ENCODE measurements around the gene CRIP2. TPM values are rescaled to one million over a fixed set of nuclear protein-coding genes. Genes with fewer than 3 reads are reported as not detected.
A peak's percentile ranks its signal among the peaks of the same experiment; 100 is the strongest.

CRIP2 gene
- total and polyA plus RNA-seq, 9 donors = 144 to 335 (median 235) TPM

DNA sequence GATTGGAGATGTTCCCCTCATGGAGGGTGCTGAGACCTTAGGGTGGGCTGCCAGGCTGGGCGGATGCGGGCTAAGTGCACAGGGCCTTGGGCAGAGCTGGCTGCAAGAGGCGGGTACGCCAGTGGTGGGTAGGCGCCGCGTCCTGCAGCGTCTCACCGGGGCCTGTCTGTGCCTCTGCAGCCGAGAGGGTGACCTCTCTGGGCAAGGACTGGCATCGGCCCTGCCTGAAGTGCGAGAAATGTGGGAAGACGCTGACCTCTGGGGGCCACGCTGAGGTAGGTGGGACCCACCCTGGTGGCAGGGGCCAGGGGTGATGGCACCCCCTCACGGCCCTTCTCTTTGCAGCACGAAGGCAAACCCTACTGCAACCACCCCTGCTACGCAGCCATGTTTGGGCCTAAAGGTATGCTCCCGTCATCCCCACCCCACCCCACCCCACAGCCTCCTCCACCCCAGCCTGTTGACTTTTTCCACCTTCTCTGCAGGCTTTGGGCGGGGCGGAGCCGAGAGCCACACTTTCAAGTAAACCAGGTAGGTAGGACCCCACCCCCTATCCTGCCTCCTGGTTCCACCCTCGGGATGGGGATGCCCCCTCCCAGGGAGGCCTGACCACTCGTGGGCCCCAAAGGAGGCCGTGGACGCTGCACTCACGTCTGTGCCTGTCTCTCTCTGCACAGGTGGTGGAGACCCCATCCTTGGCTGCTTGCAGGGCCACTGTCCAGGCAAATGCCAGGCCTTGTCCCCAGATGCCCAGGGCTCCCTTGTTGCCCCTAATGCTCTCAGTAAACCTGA, 13.6 kb downstream of the CRIP2 start:
- peak overlapping the region; percentile 41 for H3K4me3 ChIP-seq (ENCODE audit: low read length)
- H3K36me3 ChIP-seq (ENCODE audit: control insufficient read depth, insufficient read depth, low read length) = peaks cover 7% of the 10 kb centered on the region
- H3K9me3 ChIP-seq (replicated peaks; ENCODE audit: control insufficient read depth, low read depth, low read length) = no peaks in the 10 kb centered on the region
- 67% methylated on average over 23 of the region's 26 CpGs for WGBS (ENCODE audit: insufficient coverage)
- H3K4me1 ChIP-seq (ENCODE audit: control insufficient read depth, insufficient read depth, low read length) = peaks cover 72% of the 10 kb centered on the region
- peak overlapping the region; percentile 81 for H3K27ac ChIP-seq (ENCODE audit: low read length)
- H3K27me3 ChIP-seq (ENCODE audit: control insufficient read depth, insufficient read depth, low read length) = peaks cover 25% of the 10 kb centered on the region
- peak; percentile 42 for DNase-seq

DNA sequence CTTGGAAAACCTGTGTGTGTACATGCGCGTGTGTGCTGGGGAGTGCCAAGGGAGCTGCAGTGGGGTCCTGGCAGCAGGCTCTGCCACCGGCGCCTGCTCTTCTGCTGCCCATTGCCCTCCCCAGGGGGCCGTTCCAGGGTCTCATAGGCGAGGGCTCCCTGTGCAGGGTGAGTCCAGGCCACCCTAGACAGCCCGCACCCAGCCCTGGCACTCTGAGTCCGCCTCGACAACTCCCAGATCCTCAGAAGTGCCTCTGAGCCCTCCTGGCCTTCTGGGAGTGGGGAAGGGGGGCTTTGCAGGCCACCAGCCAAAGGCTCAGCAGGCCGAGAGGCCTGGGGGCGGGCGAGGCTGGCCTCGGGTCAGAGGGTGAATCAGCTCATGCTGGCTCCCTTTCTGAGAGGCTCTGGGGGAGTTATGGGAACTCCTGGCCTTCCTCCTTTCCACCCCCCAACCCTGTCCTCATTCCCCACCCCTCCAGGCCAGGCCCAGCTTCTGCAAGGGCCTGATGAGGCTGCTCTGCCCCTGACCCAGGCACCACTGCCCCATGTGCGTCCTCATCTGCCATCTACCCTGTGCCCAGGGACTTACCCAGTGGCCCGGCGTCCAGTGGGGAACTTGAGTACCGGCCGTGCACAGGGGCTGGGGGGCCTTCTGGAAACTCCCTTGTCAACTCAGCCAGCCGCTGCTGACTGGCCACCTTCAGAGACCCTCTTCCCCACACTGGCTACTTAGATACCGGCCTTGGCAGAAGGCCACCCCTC, 14.3 kb downstream of the CRIP2 start:
- Histone ChIP-seq H3K27ac (ENCODE audit: low read length) (peak overlapping the region; percentile 81), H3K36me3 (ENCODE audit: control insufficient read depth, insufficient read depth, low read length) (peaks cover 7% of the 10 kb centered on the region), H3K9me3 (replicated peaks; ENCODE audit: control insufficient read depth, low read depth, low read length) (no peaks in the 10 kb centered on the region), H3K4me3 (ENCODE audit: low read length) (no peak overlapping the region), H3K27me3 (ENCODE audit: control insufficient read depth, insufficient read depth, low read length) (peaks cover 25% of the 10 kb centered on the region), H3K4me1 (ENCODE audit: control insufficient read depth, insufficient read depth, low read length) (peaks cover 64% of the 10 kb centered on the region)
- WGBS (ENCODE audit: insufficient coverage) = 75% methylated on average over 7 of the region's 20 CpGs
- DNase-seq = peak; percentile 53

DNA sequence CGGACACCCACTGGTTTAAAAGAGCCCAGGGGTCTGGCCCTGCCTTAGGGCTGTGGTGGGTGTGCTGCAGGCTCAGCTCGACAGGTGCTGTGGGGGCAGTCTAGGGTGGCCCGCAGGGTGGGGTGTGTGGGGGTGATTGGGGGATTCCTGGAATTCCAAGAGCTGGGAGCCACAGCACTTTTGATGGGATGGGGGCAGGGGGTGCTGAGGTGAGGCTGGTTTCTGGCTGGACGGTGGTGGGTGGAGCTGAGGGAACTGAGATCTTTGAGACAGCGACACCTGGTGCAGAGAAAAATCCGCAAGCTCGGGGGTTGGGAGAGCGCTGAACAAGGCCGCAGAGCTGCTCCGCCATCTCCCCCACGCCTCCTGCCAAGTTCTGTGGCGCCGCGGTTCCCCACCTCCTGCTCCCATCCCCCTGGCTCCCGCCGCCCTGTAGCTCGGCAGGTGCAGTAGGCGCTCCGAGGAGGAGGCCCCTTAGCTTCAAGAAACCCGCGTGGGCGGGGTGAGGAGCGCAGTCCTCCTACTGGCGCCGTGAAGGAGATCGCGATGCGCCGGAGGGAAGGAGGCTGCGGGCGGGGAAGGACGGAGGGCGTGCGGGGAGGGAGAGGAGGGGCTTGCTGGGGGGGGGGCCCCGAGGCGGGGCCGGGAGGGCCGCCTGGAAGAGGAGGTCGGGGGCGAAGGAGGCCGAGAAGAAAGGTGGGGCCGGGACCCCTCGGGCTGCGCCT, 15.1 kb downstream of the CRIP2 start:
- H3K27ac ChIP-seq (ENCODE audit: low read length) = peak overlapping the region; percentile 89
- H3K9me3 ChIP-seq (replicated peaks; ENCODE audit: control insufficient read depth, low read depth, low read length) = no peaks in the 10 kb centered on the region
- peaks cover 25% of the 10 kb centered on the region for H3K27me3 ChIP-seq (ENCODE audit: control insufficient read depth, insufficient read depth, low read length)
- peaks cover 57% of the 10 kb centered on the region for H3K4me1 ChIP-seq (ENCODE audit: control insufficient read depth, insufficient read depth, low read length)
- peaks cover 7% of the 10 kb centered on the region for H3K36me3 ChIP-seq (ENCODE audit: control insufficient read depth, insufficient read depth, low read length)
- WGBS (ENCODE audit: insufficient coverage) = under 1% methylated on average over 24 of the region's 44 CpGs
- DNase-seq = peak; percentile 96
- peak overlapping the region; percentile 60 for H3K4me3 ChIP-seq (ENCODE audit: low read length)

- H3K36me3 ChIP-seq (ENCODE audit: control insufficient read depth, insufficient read depth, low read length) = peaks cover 7% of the 10 kb centered on the region
- H3K4me3 ChIP-seq (ENCODE audit: low read length) = peak overlapping the region; percentile 60
- WGBS (ENCODE audit: insufficient coverage) = under 1% methylated on average over 33 of the region's 33 CpGs
- peaks cover 54% of the 10 kb centered on the region for H3K4me1 ChIP-seq (ENCODE audit: control insufficient read depth, insufficient read depth, low read length)
- no peaks in the 10 kb centered on the region for H3K9me3 ChIP-seq (replicated peaks; ENCODE audit: control insufficient read depth, low read depth, low read length)
- peak overlapping the region; percentile 89 for H3K27ac ChIP-seq (ENCODE audit: low read length)
- no peak for DNase-seq
- H3K27me3 ChIP-seq (ENCODE audit: control insufficient read depth, insufficient read depth, low read length) = peaks cover 25% of the 10 kb centered on the region
Observed at GRCh38 chr14:105490267-105490571, 15.6 kb downstream of the CRIP2 start.

DNA sequence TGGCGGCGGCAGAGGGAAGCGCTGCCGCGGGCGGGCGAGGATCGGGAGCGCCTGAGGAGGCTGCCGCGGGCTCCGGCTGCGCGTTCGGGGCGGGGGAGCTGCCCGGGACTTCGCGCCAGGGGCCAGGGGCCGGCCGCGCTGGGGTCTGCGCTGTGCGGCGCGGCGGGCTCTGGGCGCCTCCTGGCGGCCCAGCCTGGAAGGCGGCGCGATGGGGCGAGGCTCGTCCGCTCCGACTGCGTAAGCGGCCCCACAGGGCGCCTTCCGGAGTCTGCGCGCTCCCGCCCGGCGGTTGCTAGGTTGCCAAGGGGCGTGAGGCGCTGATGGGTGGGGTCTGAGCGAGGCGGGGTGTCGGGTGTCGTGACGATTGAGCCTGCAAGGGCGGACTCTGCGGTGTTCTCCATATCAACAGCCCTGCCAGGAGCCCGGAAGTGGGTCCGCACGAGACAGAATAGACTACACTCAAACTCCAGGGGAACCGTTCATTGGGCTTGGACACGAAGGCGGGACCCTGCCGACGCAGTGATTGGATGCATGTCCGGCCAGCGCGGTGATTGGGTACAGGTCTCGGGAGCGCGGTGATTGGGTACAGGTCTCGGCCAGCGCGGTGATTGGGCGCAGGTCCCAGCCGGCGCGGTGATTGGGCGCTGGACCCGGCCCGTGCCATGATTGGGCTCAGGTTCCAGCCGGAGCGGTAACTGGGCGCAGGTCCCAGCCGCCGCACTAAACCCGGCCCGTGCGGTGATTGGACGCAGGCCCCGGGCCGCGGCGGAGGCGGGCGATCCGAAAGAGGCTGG, 16.1 kb downstream of the CRIP2 start, which contains the start of gene TEDC1:
TSS of gene TEDC1 (plus strand) at position 675 of the 794 bp plus-strand sequence. CDS start 130 bp downstream, outside the sequence.
- Histone ChIP-seq H3K4me3 (ENCODE audit: low read length) (peak within 1 kb of the TSS; percentile 60), H3K27ac (ENCODE audit: low read length) (peak within 1 kb of the TSS; percentile 89), H3K27me3 (ENCODE audit: control insufficient read depth, insufficient read depth, low read length) (peaks cover 22% of the 10 kb centered on the region), H3K9me3 (replicated peaks; ENCODE audit: control insufficient read depth, low read depth, low read length) (no peaks in the 10 kb centered on the region), H3K36me3 (ENCODE audit: control insufficient read depth, insufficient read depth, low read length) (peaks cover 7% of the 10 kb centered on the region), H3K4me1 (ENCODE audit: control insufficient read depth, insufficient read depth, low read length) (peaks cover 48% of the 10 kb centered on the region)
- peak; percentile 100 for DNase-seq
- WGBS (ENCODE audit: insufficient coverage) = under 1% methylated on average over 94 of the region's 94 CpGs

- H3K36me3 ChIP-seq (ENCODE audit: control insufficient read depth, insufficient read depth, low read length) = peaks cover 7% of the 10 kb centered on the region
- H3K4me1 ChIP-seq (ENCODE audit: control insufficient read depth, insufficient read depth, low read length) = peaks cover 41% of the 10 kb centered on the region
- no peaks in the 10 kb centered on the region for H3K9me3 ChIP-seq (replicated peaks; ENCODE audit: control insufficient read depth, low read depth, low read length)
- peak overlapping the region; percentile 85 for H3K27ac ChIP-seq (ENCODE audit: low read length)
- peak overlapping the region; percentile 57 for H3K4me3 ChIP-seq (ENCODE audit: low read length)
- peaks cover 15% of the 10 kb centered on the region for H3K27me3 ChIP-seq (ENCODE audit: control insufficient read depth, insufficient read depth, low read length)
- WGBS (ENCODE audit: insufficient coverage) = 1% methylated on average over 52 of the region's 53 CpGs
- no peak for DNase-seq
Observed at GRCh38 chr14:105491366-105491973, 16.8 kb downstream of the CRIP2 start.

GRCh38 chr14:105492031-105492970, 17.7 kb downstream of the CRIP2 start:
- H3K36me3 ChIP-seq (ENCODE audit: control insufficient read depth, insufficient read depth, low read length) = peaks cover 7% of the 10 kb centered on the region
- H3K4me3 ChIP-seq (ENCODE audit: low read length) = no peak overlapping the region
- WGBS (ENCODE audit: insufficient coverage) = 75% methylated on average over 18 of the region's 24 CpGs
- peaks cover 38% of the 10 kb centered on the region for H3K4me1 ChIP-seq (ENCODE audit: control insufficient read depth, insufficient read depth, low read length)
- DNase-seq = no peak
- H3K9me3 ChIP-seq (replicated peaks; ENCODE audit: control insufficient read depth, low read depth, low read length) = no peaks in the 10 kb centered on the region
- H3K27ac ChIP-seq (ENCODE audit: low read length) = no peak overlapping the region
- H3K27me3 ChIP-seq (ENCODE audit: control insufficient read depth, insufficient read depth, low read length) = peaks cover 6% of the 10 kb centered on the region

DNA sequence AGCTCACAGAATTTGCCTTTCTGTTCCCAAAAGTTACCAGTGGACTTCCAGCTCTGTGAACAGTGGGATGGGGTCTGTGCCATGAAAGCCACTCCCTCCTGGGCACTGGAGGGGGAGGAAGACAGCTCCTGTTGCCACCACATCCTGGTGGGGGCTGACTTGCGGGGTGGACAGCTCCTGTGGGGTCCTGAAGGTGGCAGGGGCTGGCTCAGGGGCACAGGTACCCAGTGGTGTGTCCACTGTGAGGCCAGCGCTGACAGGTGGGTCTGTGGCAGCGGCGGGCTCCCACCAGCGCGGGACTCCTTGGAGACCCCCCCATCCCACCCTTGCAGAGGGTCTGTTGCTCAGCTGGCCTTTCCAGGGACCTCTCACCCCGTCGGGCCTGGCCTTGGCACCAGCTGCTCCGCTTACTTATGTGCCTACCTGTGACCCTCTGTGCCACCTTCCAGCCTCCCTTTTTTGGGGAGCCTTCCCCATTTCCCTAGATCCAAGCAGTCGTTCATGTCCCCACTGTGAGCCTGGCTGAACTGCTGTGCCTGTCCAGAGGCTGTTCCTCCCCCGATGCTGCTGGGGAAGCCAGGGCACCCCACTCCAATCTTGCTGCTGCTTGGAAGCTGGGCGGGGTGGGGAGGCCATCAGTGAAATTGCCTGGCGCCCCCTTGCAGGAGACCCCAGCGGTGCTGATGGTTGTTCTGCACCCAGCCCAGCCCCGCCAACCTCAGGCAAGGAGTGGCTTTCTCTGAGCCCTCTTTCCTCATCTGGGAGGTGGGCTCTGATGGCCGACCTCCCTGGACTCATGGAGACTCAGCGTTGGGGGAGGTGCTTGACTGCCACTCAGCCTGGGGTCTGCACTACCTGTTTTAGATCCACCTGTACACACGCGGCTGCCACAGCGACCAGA, 18.6 kb downstream of the CRIP2 start:
- Histone ChIP-seq H3K4me3 (ENCODE audit: low read length) (no peak overlapping the region), H3K36me3 (ENCODE audit: control insufficient read depth, insufficient read depth, low read length) (peaks cover 7% of the 10 kb centered on the region), H3K27ac (ENCODE audit: low read length) (no peak overlapping the region), H3K9me3 (replicated peaks; ENCODE audit: control insufficient read depth, low read depth, low read length) (no peaks in the 10 kb centered on the region), H3K4me1 (ENCODE audit: control insufficient read depth, insufficient read depth, low read length) (peaks cover 32% of the 10 kb centered on the region), H3K27me3 (ENCODE audit: control insufficient read depth, insufficient read depth, low read length) (no peaks in the 10 kb centered on the region)
- 86% methylated on average over 17 of the region's 20 CpGs for WGBS (ENCODE audit: insufficient coverage)
- peak; percentile 46 for DNase-seq
